Right lung (tissue), 5 donors: ENCODE data around the gene ZIC2. TPM values are rescaled to one million over a fixed set of nuclear protein-coding genes. Genes with fewer than 3 reads are reported as not detected.
"Not testable (repeated sequence)": the region's sequence is repeated elsewhere in the genome, so short reads cannot be mapped to it uniquely, and the experiment has no call there.

Source experiments
- DNase-seq, 2 donors: peaks; one replicate each; pipeline ENCODE4 v3.0.0-alpha.2; 2013
- polyA plus RNA-seq, 5 donors: library from polyadenylated mRNA; unstranded; fragments of 120-200 nt; gene quantifications; one replicate each; pipeline versions ENCODE4 v1.2.1 to v1.2.3, GENCODE V29; 2013; ENCODE audit warnings: inconsistent platforms in 1 of 5, low replicate concordance in 1 of 5; ENCODE audit not compliant: insufficient read length in 5 of 5, insufficient read depth in 1 of 5

Gene ZIC2
- polyA plus RNA-seq, 5 donors = 0.11 to 0.31 (median 0.15) TPM; not detected in 2

DNA sequence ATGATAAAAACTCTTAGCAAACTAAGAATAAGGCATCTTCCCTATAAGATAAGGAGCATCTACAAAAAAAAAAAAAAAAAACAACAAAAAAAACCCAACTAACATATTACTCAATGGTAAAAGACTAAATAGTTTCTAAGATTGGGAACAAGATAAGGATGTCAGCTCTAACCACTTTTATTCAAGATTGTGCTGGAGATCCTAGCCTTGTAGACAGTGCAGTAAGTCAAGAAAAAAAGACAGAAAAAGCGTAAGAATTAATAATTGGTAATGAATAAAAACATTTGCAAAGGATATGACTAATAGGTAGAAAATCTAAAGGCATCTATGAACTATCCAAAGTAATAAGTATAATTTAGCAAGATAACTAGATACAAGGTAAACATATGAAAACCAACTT lies 33.0 kb downstream of the ZIC2 start:
- DNase-seq = no peak

DNA sequence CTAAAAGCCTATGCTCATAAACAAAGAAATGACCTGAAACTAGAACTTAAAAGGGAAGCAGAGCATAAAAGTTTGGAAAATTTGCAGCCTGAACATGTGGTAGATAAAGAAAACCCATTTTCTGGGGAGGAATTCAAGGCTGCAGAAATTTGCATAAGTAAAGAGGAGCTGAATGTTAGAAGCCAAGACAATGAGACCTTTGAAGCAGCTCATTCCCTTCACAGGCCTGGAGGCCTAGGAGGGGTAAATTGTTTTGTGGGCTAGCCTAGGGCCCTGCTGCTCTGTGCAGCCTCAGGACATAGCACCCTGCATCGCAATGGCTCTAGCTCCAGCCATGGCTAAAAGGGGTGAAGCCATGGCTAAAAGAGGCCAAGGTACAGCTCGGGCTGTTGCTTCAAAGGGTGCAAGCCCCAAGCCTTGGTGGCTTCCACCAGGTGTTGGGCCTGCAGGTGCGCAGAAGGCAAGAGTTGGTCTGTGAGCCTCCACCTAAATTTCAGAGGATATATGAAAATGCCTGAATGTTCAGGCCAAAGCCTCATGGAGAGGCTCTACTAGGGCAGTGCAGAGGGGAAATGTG lies 38.3 kb downstream of the ZIC2 start:
- no peak for DNase-seq

DNA sequence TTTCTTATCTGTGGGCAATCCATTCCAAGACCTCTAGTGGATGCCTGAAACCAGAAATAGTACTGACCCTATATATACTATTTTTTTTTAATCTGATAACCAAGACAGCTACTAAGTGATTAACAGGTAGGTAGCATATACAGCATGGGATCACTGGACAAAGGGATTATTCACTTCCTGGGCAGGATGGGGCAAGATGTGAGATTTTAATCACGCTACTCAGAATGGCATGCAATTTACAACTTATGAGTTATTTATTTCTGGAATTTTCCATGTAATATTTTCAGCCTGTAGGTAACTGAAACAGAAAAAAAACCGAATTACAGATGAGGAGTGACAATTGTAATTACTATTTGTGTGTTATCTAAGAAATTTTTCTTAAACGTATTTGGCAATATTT lies 41.2 kb downstream of the ZIC2 start:
- DNase-seq = no peak

DNA sequence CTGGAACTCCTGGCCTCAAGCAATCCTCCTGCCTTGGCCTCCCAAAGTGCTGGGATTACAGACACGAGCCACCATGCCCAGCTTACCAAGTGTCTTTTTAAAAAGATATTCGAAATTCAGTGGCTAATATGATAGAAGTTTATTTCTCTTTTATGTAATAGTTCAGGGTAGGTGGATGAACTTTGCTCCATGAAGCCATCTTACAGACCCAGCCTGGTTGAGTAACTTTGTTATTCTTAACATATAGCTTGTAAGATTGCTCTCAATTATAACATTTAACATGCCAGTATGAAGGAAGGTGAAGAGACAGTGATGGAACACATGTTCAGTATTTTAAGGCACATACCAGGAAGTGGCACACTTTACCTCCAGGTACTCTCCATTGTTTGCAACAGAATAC lies 42.4 kb downstream of the ZIC2 start:
- DNase-seq = no peak

DNA sequence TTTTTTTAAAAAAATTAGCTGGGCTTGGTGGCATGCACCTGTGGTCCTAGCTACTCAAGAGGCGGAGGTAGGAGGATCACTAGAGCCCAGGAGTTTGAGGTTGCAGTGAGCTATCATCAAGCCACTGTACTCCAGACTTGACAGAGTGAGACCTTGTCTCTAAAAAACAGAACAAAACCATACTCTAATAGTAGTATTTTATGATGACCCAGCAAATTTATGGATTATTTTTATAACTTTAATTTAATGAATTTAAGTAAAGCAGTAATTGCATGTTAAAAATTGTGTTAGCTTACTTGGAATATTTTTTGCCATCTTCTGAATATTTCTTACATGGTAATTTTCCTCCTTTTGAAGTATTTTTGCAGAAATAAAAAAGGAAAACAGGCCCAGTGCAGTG lies 48.3 kb downstream of the ZIC2 start:
- DNase-seq = no peak

DNA sequence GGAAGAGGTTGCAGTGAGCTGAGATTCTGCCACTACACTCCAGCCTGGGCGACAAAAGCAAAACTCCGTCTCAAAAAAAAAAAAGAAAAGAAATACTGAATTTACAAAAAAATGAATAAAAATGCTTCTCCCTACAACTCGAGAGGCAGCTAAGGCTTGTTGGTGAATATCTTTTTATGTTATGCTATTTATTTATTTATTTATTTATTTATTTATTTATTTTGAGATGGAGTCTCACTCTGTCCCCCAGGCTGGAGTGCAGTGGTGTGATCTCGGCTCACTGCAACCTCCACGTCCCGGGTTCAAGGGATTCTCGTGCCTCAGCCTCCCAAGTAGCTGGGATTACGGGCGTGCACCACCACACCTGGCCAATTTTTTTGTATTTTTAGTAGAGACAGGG lies 51.1 kb downstream of the ZIC2 start:
- DNase-seq = not testable (repeated sequence)

DNA sequence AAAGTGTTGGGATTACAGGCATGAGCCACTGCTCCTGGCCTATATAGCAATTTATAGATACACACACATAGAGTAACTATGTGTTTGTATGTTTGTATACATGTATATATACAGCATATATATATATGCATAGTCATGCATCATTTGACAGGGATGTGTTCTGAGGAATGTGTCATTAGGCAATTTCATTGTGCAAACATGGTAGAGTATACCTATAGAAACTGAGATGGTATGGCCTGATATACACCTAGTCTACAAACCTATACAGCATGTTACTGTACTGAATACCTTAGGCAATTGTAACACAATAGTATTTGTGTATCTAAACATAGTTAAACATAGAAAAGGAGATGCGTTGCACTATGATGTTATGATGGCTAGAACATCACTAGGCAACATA lies 54.4 kb downstream of the ZIC2 start:
- no peak for DNase-seq

Other genes starting within 250 kb of the ZIC2 start
- not detected for gene ZIC5, start 10.0 kb upstream of the ZIC2 start, polyA plus RNA-seq
- 10 to 100 TPM; 31.4 to 46.6 (median 43.3) TPM for gene PCCA, start 107.3 kb downstream of the ZIC2 start, polyA plus RNA-seq